ENCODE results near the gene PCTP. TPM values are rescaled to one million over a fixed set of nuclear protein-coding genes. Genes with fewer than 3 reads are reported as not detected.

The PCTP gene
- total and polyA plus RNA-seq, 7 experiments from 2014 or later = 1.2 to 7.4 (median 3.2) TPM

DNA sequence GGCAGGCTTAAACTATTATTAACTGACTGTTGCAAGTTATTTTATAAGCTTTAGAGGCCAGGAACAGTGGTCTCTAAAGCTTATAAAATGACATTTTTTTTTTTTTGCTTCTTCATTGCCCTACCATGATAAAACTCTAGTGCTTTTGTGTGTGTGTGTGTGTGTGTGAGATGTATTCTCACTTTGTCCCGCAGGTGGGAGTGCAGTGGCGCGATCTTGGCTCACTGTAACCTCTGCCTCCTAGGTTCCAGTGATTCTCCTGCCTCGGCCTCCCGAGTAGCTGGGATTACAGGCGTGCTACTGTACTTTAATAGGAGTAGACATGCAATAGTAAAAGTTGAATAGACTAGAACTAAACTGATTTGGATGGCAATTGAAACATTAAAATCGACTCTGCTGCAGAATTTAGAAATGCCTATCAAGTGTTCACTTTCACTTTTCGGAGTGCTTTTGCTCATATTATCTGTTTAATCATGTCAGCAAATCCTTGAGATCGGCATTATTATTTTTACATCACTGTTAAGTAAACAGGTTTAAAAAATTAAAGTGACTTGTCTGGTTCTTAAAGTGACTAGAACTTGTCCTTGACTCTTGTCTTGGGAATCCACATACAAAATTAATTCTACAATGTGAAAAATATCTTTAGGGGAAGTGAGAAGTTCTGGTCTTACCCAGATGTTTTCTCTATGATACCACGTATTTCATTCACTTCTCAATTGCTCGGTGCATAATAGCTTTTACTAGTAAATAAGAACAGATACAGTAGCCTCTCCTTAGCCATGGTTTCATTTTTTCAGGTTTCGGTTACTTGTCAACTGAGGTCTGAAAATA is 8.4 kb upstream of the PCTP start:
- no peak for ATAC-seq
- no peak overlapping the region for H3K27ac Mint-ChIP-seq
- H3K4me1 ChIP-seq (ENCODE audit: control insufficient read depth in 2 of 2, insufficient read depth in 2 of 2, low read length in 2 of 2) = no peaks in the 10 kb centered on the region
- no peaks in the 10 kb centered on the region for H3K9me3 ChIP-seq (ENCODE audit: control insufficient read depth in 2 of 3, low read length in 3 of 3)
- H3K27ac ChIP-seq (ENCODE audit: low read depth, low read length) = no peak overlapping the region
- H3K9me3 Mint-ChIP-seq = no peaks in the 10 kb centered on the region
- POLR2A ChIA-PET = no interaction called here
- no peak overlapping the region for H3K4me3 Mint-ChIP-seq
- H3K27me3 ChIP-seq (ENCODE audit: control insufficient read depth in 2 of 2, insufficient read depth in 2 of 2, low read length in 2 of 2) = no peaks in the 10 kb centered on the region
- DNase-seq = no peak
- no peaks in the 10 kb centered on the region for H3K36me3 Mint-ChIP-seq
- no peaks in the 10 kb centered on the region for H3K36me3 ChIP-seq (ENCODE audit: control insufficient read depth in 2 of 3, insufficient read depth in 3 of 3, low read length in 3 of 3)
- no peaks in the 10 kb centered on the region for H3K4me1 Mint-ChIP-seq
- H3K4me3 ChIP-seq (ENCODE audit: low read length) = no peak overlapping the region
- CTCF ChIA-PET = interaction anchor here (0.7 kb wide), 1 partner anchor 49 kb away, joined by 3 read pairs; no protein-coding TSS in a partner anchor
- intact Hi-C loops (cut with micrococcal nuclease) = no loop called here
- peaks cover 18 to 37% (median 28%) of the 10 kb centered on the region in 5 donors for H3K27me3 Mint-ChIP-seq

DNA sequence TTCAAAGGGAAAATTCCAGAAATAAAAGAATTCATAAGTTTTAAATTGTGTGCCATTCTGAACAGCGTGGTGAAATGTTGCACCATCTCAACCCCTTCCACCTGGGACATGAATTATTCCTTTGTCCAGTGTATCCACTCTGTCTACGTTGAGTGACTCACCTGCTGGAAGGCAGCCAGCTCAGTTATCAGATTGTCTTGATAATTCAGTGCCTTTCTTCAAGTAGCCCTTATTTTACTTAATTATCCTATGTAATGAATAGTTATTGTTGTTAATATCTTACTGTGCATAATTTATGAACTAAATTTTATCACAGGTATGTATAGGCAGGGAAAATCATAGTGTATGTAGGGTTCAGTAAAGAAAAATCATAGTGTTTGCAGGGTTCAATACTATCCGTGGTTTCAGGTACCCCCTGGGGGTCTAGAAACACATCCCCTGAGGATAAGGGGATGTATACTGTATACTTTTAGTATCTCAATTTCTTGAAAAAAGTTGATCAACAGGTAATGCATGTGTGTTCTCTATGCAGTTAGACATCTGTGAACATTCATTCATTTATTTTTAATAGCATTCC is 7.7 kb upstream of the PCTP start:
- no peaks in the 10 kb centered on the region for H3K9me3 Mint-ChIP-seq
- ATAC-seq (no peak), DNase-seq (no peak)
- H3K4me1 ChIP-seq (ENCODE audit: control insufficient read depth in 2 of 2, insufficient read depth in 2 of 2, low read length in 2 of 2) = no peaks in the 10 kb centered on the region
- H3K27ac Mint-ChIP-seq = no peak overlapping the region
- peaks cover 25 to 44% (median 35%) of the 10 kb centered on the region in 5 donors for H3K27me3 Mint-ChIP-seq
- no peak overlapping the region for H3K27ac ChIP-seq (ENCODE audit: low read depth, low read length)
- intact Hi-C loops (cut with micrococcal nuclease) = no loop called here
- no peaks in the 10 kb centered on the region for H3K27me3 ChIP-seq (ENCODE audit: control insufficient read depth in 2 of 2, insufficient read depth in 2 of 2, low read length in 2 of 2)
- H3K4me3 Mint-ChIP-seq = no peak overlapping the region
- ChIA-PET CTCF (no interaction called here), POLR2A (no interaction called here)
- no peaks in the 10 kb centered on the region for H3K4me1 Mint-ChIP-seq
- no peak overlapping the region for H3K4me3 ChIP-seq (ENCODE audit: low read length)
- no peaks in the 10 kb centered on the region for H3K36me3 Mint-ChIP-seq
- H3K36me3 ChIP-seq (ENCODE audit: control insufficient read depth in 2 of 3, insufficient read depth in 3 of 3, low read length in 3 of 3) = no peaks in the 10 kb centered on the region
- H3K9me3 ChIP-seq (ENCODE audit: control insufficient read depth in 2 of 3, low read length in 3 of 3) = no peaks in the 10 kb centered on the region

DNA sequence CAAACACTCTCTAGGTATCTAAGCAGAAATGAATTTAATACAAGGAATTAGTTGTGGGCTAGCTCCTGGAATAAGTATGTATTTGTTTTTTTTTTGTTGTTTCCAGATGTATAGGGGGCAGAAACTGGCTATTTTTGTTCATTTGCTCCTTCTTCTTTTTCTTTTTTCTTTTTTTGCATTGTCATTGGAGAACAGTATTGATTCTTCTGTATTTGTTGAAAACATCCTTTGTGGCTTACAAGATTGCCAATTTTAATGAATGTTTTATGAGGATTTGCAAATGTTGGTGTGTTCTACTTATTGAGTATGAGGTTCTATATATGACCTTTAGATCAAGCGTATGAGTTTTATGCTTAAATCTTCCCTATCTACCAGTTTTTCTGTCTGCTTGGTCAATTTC is 5.6 kb upstream of the PCTP start:
- no peaks in the 10 kb centered on the region for H3K36me3 Mint-ChIP-seq
- no peaks in the 10 kb centered on the region for H3K9me3 Mint-ChIP-seq
- no peak overlapping the region for H3K4me3 ChIP-seq (ENCODE audit: low read length)
- no peaks in the 10 kb centered on the region for H3K9me3 ChIP-seq (ENCODE audit: control insufficient read depth in 2 of 3, low read length in 3 of 3)
- H3K27me3 Mint-ChIP-seq = peaks cover 30 to 60% (median 36%) of the 10 kb centered on the region in 5 donors
- no peaks in the 10 kb centered on the region for H3K4me1 ChIP-seq (ENCODE audit: control insufficient read depth in 2 of 2, insufficient read depth in 2 of 2, low read length in 2 of 2)
- intact Hi-C loops (cut with micrococcal nuclease) = no loop called here
- H3K27ac ChIP-seq (ENCODE audit: low read depth, low read length) = no peak overlapping the region
- no peak overlapping the region for H3K27ac Mint-ChIP-seq
- no peak overlapping the region for H3K4me3 Mint-ChIP-seq
- CTCF ChIA-PET = no interaction called here
- H3K4me1 Mint-ChIP-seq = peaks cover 0 to 2% (median under 1%) of the 10 kb centered on the region in 7 donors
- H3K27me3 ChIP-seq (ENCODE audit: control insufficient read depth in 2 of 2, insufficient read depth in 2 of 2, low read length in 2 of 2) = no peaks in the 10 kb centered on the region
- H3K36me3 ChIP-seq (ENCODE audit: control insufficient read depth in 2 of 3, insufficient read depth in 3 of 3, low read length in 3 of 3) = no peaks in the 10 kb centered on the region
- DNase-seq (no peak), ATAC-seq (no peak)
- POLR2A ChIA-PET = no interaction called here

DNA sequence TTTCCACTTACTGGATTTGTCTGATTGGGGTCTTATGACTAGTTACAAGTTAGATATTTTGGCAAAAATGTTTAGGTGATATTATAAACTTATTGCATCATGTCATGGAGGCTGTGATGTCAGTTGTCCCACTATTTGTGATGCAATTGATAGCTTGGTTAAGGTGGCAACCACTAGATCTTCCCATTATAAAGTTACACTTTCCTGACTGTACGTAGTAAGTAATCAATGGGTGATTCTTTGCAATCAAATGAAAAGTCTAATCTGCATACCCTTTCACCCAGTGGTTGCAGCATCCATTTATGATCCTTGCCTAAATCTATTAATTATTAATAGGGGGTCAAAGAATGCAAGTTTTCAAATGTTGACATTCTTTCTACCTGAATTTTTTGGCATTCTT is 4.4 kb upstream of the PCTP start:
- no peaks in the 10 kb centered on the region for H3K36me3 Mint-ChIP-seq
- peaks cover 0 to 5% (median 0%) of the 10 kb centered on the region in 3 experiments for H3K36me3 ChIP-seq (ENCODE audit: control insufficient read depth in 2 of 3, insufficient read depth in 3 of 3, low read length in 3 of 3)
- ChIA-PET POLR2A (no interaction called here), CTCF (no interaction called here)
- ATAC-seq = no peak
- intact Hi-C loops (cut with micrococcal nuclease) = no loop called here
- no peak for DNase-seq
- no peaks in the 10 kb centered on the region for H3K4me1 ChIP-seq (ENCODE audit: control insufficient read depth in 2 of 2, insufficient read depth in 2 of 2, low read length in 2 of 2)
- no peak overlapping the region for H3K27ac ChIP-seq (ENCODE audit: low read depth, low read length)
- peaks cover 30 to 56% (median 36%) of the 10 kb centered on the region in 5 donors for H3K27me3 Mint-ChIP-seq
- no peak overlapping the region for H3K27ac Mint-ChIP-seq
- H3K4me3 ChIP-seq (ENCODE audit: low read length) = no peak overlapping the region
- H3K9me3 ChIP-seq (ENCODE audit: control insufficient read depth in 2 of 3, low read length in 3 of 3) = no peaks in the 10 kb centered on the region
- peaks cover under 1 to 10% (median 9%) of the 10 kb centered on the region in 7 donors for H3K4me1 Mint-ChIP-seq
- no peaks in the 10 kb centered on the region for H3K9me3 Mint-ChIP-seq
- no peaks in the 10 kb centered on the region for H3K27me3 ChIP-seq (ENCODE audit: control insufficient read depth in 2 of 2, insufficient read depth in 2 of 2, low read length in 2 of 2)
- H3K4me3 Mint-ChIP-seq = no peak overlapping the region

DNA sequence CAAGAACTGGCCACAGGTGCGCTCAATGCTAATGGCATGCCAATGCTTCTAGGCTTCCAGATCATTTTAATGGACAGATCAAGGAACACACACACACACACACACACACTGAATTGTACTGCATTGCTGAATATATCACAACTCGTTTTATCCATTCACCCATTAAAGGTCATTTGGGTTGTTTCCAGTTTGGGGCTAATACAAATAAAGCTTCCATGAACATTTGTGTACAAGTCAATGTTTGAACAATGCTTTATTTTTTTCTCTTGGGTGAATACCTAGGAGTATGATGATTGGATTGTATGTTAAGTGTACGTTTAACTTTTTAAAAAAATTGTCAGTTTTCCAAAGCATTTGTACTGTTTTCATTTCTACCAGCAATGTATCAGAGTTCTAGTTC is 3.6 kb upstream of the PCTP start:
- ATAC-seq (no peak), DNase-seq (no peak)
- Mint-ChIP-seq H3K36me3 (no peaks in the 10 kb centered on the region), H3K4me1 (peaks cover 7 to 18% (median 15%) of the 10 kb centered on the region in 7 donors), H3K27me3 (peaks cover 30 to 53% (median 34%) of the 10 kb centered on the region in 5 donors), H3K9me3 (no peaks in the 10 kb centered on the region), H3K4me3 (no peak overlapping the region), H3K27ac (no peak overlapping the region)
- Histone ChIP-seq H3K27ac (ENCODE audit: low read depth, low read length) (no peak overlapping the region), H3K4me1 (ENCODE audit: control insufficient read depth in 2 of 2, insufficient read depth in 2 of 2, low read length in 2 of 2) (peaks cover 0 to 5% of the 10 kb centered on the region in 2 donors), H3K27me3 (ENCODE audit: control insufficient read depth in 2 of 2, insufficient read depth in 2 of 2, low read length in 2 of 2) (no peaks in the 10 kb centered on the region), H3K4me3 (ENCODE audit: low read length) (no peak overlapping the region), H3K36me3 (ENCODE audit: control insufficient read depth in 2 of 3, insufficient read depth in 3 of 3, low read length in 3 of 3) (peaks cover 0 to 5% (median 0%) of the 10 kb centered on the region in 3 experiments), H3K9me3 (ENCODE audit: control insufficient read depth in 2 of 3, low read length in 3 of 3) (no peaks in the 10 kb centered on the region)
- ChIA-PET CTCF (no interaction called here), POLR2A (no interaction called here)
- intact Hi-C loops (cut with micrococcal nuclease) = no loop called here

DNA sequence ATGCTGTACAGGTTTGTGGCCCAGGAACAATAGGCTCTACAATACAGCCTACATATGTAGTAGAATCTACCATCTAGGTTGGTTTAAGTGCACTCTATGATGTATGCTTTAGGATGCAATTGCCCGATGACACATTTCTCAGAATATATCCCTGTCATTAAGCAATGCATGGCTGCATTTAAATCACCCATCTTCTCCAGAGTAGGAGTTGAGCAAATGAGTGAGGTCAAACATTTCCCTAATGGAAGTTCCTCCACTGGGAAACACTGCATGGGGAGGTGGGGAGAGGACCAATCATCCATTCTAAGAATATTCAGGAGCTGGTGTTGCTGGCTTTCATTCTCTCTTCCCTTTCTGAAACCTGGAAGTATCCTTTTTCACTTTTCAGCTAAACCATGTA is 2.0 kb upstream of the PCTP start:
- Mint-ChIP-seq H3K27me3 (peaks cover 26 to 48% (median 29%) of the 10 kb centered on the region in 5 donors), H3K36me3 (peaks cover 0 to 5% (median 0%) of the 10 kb centered on the region in 5 donors), H3K27ac (no peak overlapping the region), H3K9me3 (no peaks in the 10 kb centered on the region), H3K4me3 (no peak overlapping the region), H3K4me1 (peaks cover 7 to 26% (median 19%) of the 10 kb centered on the region in 7 donors)
- Histone ChIP-seq H3K9me3 (ENCODE audit: control insufficient read depth in 2 of 3, low read length in 3 of 3) (no peaks in the 10 kb centered on the region), H3K36me3 (ENCODE audit: control insufficient read depth in 2 of 3, insufficient read depth in 3 of 3, low read length in 3 of 3) (peaks cover 0 to 5% (median 0%) of the 10 kb centered on the region in 3 experiments), H3K27ac (ENCODE audit: low read depth, low read length) (no peak overlapping the region), H3K4me3 (ENCODE audit: low read length) (no peak overlapping the region), H3K4me1 (ENCODE audit: control insufficient read depth in 2 of 2, insufficient read depth in 2 of 2, low read length in 2 of 2) (peaks cover 0 to 5% of the 10 kb centered on the region in 2 donors), H3K27me3 (ENCODE audit: control insufficient read depth in 2 of 2, insufficient read depth in 2 of 2, low read length in 2 of 2) (no peaks in the 10 kb centered on the region)
- intact Hi-C loops (cut with micrococcal nuclease) = no loop called here
- ATAC-seq = no peak
- ChIA-PET POLR2A (no interaction called here), CTCF (no interaction called here)
- DNase-seq = no peak
